Measurements from ENCODE around the gene CNMD.

DNA sequence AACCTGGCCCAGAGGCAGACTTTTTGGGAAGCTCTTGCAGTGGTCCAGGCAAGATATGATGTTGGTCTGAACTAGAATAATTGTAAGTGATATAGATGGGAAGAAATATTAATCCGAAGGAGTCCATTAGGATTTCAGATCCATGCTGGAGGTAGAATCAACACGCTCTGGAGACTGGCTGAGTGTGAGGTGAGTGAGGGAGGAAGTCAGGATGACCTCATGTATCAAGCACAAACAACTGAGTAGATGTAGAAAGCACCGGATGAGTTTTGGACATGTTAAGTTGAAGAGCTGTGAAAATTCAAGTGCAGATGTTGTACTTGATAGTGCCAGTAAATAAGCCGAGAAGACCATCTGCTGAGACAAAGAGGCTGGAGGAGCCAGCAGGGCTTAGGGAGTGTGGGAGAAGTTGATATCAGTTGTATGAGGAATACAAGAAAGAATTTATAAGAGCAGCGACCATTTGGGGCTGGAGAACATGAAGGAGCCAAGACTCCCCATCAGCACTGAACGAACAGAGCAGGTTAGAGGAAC, 5.3 kb upstream of the CNMD start:
- TF ChIP-seq CTCF (IDR thresholded peaks at IDR 0.05; ENCODE audit: low read length): no peak
- no peak for TF ChIP-seq EZH2 (IDR thresholded peaks at IDR 0.05; ENCODE audit: borderline replicate concordance, low read length)

All from OCI-LY1 (cell line).